RKO (cell line): ENCODE measurements around the gene NAA10.

Experiments used
- DNase-seq: peaks from one replicate; pipeline ENCODE4 v3.0.0-alpha.2; 2016; ENCODE audit warnings: low spot score

Gene NAA10

GRCh38 chrX:153929576-153929975, 5.3 kb downstream of the NAA10 start:
- no peak for DNase-seq

- DNase-seq: no peak
These were observed 6.0 kb downstream of the NAA10 start for GRCh38 chrX:153928846-153929245.

- peak; percentile 99 for DNase-seq
These were observed 6.7 kb downstream of the NAA10 start for GRCh38 chrX:153927922-153928760.

- DNase-seq: no peak
These were observed 7.2 kb downstream of the NAA10 start for GRCh38 chrX:153927672-153927921.

GRCh38 chrX:153926858-153927671, 7.8 kb downstream of the NAA10 start:
- peak; percentile 31 for DNase-seq

GRCh38 chrX:153926552-153926857, 8.3 kb downstream of the NAA10 start:
- DNase-seq: no peak

- DNase-seq: no peak
These were observed 8.9 kb downstream of the NAA10 start, which contains the start of gene ARHGAP4 for GRCh38 chrX:153925739-153926551. ARHGAP4 (minus strand) TSS chrX:153926264; CDS start chrX:153926202, 62 bp downstream.

DNA sequence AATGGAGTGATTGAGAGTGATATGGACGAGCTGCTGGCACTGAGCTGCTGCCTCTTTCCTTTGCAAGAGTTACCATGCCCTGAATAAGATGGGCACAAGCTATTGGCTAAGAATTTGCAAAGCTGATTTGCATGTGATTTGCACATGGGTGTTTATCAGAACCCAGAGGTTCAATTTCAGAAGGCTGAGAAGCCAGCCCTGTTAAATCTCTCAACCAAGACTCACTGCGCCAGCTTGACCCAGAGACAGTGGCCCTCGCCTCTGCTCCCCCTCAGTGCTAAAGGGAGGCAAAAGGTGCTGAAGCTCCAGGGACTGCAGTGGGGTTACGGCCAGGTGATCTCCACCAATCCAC, 9.5 kb downstream of the NAA10 start:
- no peak for DNase-seq

DNA sequence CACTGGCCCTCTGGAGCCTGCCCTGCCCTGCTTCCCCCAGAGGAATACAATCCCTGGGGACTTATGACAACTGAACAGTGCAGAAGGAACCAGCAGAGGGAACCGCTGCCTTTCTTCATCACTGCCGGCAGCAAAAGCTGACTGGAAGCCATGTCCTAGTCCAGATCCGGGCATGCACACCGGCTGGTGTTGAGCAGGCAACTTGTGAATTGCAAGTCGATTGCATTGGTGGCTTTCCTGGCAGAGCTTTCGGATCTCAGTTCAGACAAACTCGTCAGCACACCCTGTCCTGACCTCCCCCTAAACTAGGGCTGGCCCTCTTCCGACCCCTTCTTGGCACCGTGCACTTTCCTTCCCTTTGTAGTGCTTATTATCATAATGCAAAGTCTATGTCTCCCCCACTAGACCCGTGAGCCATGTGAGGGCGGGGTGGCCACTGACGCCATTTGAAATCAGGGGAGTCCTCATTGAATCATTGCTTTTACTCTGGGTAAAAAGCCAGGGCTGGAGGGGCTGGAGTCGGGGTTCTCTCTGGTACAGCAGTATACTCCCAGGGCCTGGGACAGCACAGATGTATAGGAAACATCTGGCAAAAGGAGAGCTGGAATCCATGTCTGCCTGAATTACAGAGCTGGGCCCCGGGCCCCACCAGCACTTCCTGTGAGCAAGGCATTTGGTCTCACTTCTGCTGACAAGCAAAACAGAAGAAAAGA, 10.5 kb downstream of the NAA10 start:
- DNase-seq: peak; percentile 65

DNA sequence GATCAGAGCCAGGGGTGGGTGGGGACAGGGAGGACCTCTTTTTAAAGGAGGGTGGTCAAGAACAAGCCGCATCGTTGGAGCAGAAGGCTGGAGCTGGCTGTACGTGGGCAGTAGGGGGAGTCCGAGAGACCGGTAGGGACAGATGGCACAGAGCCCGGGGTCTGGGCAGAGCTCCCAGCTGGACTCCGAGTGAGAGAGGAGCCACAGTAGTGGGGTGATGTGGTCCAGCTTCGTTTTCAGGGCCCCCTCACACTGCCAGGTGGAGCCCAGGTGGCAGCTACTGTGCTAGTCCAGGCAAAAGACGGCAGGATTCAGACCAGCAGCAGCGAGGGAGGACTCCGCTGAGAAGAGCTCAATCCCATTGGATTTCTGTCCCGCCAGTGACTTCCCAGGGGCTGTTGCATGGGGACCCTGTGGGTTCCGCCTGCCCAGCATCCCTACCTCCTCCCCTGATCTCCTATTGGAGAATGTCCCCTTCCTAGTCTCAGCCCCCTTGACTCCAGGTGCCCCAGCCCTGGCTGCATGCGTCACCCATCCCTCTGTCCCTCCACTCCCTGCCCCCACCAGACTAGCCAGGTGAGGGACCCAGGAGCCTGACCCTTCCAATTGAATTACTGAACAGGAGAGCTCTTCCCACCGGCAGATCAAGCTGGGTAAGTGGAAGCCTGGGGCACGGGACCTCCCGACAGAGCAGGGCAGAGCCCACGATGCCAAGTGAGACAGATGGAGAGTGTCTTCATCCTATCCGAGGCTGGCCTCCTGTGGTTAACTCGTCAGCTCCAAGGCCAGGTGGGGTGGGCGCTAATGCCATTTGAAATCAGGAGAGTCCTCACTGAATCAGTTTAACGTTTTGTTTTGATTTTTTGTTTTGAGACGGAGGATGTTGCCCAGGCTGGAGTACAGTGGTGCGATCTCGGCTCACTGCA, 11.6 kb downstream of the NAA10 start:
- DNase-seq: peak; percentile 54

DNA sequence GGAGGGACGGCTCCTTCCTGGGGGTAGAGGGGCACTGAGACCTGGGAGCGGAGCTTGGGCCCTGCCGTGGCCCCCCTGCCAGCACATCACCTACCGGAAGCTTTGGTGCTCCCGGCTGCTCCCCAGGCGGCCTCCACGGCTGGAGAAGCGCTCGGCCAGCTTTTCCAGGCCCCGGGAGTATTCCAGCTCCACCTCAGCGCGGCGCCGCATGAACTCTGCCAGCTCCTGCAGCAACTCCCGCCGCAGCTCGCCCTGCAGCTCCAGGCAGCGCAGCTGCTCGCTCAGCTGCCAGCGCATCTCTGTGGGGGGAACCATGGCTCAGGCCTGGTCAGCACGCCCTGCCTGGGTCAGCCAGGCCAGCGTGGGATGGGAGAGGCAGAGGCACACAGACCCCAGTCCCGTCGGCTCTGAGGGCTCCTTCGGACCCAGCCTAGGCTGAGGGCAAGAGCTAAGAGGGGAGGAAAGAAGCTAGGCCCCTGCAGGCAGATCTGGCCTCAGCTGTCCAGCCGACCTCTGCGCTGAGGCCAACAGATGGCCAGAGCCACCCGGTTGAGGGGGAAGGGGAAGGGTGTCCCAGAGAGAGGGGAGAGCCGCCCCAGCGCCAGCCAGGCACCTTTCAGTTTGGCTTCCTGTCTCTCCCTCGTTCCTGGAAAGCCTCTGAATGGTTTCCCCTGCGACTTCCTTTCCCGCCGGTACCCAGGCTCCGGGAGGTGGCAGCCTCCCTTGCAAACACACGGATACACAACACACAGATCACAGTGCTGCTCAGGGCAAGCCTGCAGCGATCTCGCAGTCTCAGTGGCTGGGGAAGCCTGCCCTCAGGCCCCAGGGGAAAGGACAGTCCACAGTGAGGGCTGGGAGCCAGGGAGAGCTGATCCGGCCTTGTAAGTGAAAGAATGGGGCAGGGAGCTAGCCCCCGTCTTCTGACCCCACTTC, 13.1 kb downstream of the NAA10 start:
- no peak for DNase-seq

DNA sequence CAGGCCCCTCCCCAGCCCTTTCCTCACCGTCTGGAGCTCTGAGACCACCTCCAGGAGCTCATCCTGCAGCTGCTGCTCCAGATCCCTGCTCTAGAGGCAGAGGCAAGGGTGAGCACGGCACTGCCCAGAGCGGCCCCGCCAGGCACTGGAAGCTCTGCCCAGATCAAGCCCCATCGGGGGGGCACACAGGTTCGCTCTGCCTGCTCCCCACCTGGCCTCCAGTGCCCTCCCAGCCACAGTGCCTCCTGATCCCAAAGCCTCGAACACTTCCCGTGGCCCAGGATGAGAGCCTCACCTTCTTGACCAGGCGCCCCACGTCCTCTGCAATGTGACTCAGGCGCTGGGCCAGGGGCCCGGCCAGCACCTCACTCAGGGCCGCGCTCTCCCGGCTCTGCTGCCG, 13.8 kb downstream of the NAA10 start:
- DNase-seq: no peak

DNA sequence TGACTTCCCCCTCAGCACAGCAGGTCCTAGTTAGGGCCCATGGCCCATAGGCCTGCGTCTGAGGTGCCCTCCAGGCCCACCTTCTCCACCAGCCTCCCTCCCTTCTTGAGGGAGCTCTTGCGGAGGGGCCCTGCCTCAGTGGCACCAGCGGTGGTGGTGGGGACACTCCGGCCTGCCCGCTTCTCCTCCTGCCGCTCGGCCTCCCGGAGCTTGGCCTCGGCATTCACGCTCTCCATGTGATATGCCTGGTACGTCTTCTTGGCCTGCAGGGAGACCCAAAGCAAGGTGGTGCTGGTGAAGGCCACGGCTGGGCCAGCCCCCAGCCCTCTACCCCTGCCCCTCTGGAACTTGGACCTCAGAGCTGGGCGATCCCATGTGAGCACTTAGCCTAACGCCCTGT, 14.3 kb downstream of the NAA10 start:
- DNase-seq: no peak

DNA sequence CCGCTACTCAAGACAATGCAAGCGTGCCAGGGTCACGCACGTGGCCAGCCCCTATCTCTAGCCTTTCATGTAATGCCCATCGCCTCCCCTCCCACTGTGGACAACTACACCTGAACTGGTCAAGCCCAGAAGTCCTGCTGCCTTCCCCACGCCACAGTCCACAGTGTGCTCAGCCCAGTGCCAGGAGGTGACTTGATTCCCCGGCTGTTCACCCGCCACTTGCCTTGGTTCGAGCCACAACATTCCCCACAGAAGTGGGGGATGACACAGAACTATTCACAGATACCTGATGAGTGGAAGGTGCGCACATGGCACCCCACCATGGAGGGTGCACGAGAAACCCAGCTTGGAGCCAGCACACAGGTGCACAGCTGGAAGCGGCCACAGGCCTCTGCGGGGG, 15.6 kb downstream of the NAA10 start:
- no peak for DNase-seq

DNA sequence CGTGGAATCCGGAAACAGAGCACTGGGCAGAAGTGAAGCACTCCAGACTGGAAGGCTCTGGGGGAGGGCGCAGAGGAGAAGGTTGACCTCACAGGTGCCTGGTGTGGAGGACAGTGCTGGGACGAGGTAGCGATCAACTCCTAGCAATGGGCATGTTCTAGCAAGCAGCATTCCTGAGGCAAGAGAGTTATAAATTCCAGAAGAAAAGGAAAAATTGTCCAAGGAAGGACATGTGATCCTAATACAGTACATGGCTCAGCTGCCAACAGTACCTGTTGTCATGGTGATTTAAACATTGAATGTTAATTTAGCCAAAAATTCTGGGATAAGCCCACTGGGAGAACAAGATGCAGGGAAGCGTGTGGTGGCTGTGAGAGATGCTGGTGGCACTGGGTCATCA, 17.0 kb downstream of the NAA10 start:
- DNase-seq: no peak

GRCh38 chrX:153913701-153914100, 21.1 kb downstream of the NAA10 start:
- no peak for DNase-seq

GRCh38 chrX:153913211-153913610, 21.6 kb downstream of the NAA10 start:
- DNase-seq: no peak

DNA sequence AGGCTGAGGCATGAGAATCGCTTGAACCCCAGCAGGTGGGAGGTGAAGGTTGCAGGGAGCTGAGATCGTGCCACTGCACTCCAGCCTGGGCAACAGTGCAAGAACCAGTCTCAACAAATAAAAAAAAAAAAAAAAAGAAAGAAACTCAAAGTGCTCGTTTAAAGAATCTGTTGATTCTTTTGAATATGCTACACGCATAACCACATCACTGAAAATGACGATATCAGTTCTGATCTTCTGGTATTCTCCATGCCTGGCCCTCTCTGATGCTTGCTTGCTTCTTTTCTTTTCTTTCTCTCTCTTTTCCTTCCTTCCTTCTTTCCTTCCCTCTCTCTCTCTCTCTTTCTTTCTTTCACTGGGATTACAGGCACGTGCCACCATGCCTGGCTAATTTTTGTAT, 23.0 kb downstream of the NAA10 start:
- no peak for DNase-seq

GRCh38 chrX:153910446-153910845, 24.4 kb downstream of the NAA10 start:
- DNase-seq: no peak

- DNase-seq: no peak
These were observed 24.9 kb downstream of the NAA10 start for GRCh38 chrX:153909980-153910360.
